ENCODE results near the gene PHAF1.

PHAF1 gene

GRCh38 chr16:67164599-67165061 lies 54.9 kb downstream of the PHAF1 start, which contains the start of gene HSF4:
HSF4 (plus strand) TSS chr16:67164745; CDS start chr16:67164812, 67 bp downstream.
- H3K4me3 ChIP-seq (ENCODE audit: low read depth, low read length), result peak within 1 kb of the TSS; percentile 43
- TF ChIP-seq, protein P1, sequence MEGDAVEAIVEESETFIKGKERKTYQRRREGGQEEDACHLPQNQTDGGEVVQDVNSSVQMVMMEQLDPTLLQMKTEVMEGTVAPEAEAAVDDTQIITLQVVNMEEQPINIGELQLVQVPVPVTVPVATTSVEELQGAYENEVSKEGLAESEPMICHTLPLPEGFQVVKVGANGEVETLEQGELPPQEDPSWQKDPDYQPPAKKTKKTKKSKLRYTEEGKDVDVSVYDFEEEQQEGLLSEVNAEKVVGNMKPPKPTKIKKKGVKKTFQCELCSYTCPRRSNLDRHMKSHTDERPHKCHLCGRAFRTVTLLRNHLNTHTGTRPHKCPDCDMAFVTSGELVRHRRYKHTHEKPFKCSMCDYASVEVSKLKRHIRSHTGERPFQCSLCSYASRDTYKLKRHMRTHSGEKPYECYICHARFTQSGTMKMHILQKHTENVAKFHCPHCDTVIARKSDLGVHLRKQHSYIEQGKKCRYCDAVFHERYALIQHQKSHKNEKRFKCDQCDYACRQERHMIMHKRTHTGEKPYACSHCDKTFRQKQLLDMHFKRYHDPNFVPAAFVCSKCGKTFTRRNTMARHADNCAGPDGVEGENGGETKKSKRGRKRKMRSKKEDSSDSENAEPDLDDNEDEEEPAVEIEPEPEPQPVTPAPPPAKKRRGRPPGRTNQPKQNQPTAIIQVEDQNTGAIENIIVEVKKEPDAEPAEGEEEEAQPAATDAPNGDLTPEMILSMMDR (IDR thresholded peaks at IDR 0.05; ENCODE audit: borderline replicate concordance, insufficient read depth, low read depth, low read length), result no peak

DNA sequence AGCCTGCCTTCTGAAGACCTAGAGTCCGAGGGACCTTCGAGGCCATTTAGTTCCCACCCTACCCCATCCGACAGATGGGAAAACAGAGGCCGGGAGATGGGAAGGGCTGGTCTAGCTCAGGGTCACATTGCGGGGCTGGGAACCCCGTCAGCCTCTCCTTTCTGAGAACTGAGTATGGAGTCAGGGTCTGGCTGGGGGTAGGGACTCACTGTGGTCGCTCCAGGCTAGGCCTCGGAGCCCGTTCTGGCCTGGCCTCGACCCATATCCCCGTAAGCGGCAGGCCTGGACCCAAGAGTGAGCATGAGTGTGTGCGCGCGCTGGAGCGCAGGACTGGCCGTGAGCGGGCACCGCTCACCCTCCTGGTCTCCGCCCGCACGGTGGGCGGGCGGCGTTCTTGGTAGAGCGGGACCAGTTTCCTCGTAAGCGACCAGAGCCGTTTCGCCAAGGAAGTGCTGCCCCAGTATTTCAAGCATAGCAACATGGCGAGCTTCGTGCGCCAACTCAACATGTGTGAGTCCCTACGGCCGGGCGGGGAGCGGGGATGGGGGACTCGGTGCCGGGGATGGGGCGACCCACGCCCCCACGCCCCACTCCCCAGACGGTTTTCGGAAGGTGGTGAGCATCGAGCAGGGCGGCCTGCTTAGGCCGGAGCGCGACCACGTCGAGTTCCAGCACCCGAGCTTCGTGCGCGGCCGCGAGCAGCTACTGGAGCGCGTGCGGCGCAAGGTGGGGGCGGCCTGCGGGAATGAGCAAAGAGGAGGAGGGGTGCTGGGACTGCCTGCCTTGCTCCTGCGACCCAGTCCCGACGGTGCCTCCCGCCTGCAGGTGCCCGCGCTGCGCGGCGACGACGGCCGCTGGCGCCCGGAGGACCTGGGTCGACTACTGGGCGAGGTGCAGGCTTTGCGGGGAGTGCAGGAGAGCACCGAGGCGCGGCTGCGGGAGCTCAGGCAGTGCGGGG lies 55.7 kb downstream of the PHAF1 start:
- TF ChIP-seq, protein P1 (IDR thresholded peaks at IDR 0.05; ENCODE audit: borderline replicate concordance, insufficient read depth, low read depth, low read length), result no peak
- H3K4me3 ChIP-seq (ENCODE audit: low read depth, low read length), result no peak overlapping the region

- no peak overlapping the region for H3K4me3 ChIP-seq (ENCODE audit: low read depth, low read length)
- TF ChIP-seq, protein P1 (IDR thresholded peaks at IDR 0.05; ENCODE audit: borderline replicate concordance, insufficient read depth, low read depth, low read length), result no peak
Measured at GRCh38 chr16:67166110-67166547, 56.4 kb downstream of the PHAF1 start.

DNA sequence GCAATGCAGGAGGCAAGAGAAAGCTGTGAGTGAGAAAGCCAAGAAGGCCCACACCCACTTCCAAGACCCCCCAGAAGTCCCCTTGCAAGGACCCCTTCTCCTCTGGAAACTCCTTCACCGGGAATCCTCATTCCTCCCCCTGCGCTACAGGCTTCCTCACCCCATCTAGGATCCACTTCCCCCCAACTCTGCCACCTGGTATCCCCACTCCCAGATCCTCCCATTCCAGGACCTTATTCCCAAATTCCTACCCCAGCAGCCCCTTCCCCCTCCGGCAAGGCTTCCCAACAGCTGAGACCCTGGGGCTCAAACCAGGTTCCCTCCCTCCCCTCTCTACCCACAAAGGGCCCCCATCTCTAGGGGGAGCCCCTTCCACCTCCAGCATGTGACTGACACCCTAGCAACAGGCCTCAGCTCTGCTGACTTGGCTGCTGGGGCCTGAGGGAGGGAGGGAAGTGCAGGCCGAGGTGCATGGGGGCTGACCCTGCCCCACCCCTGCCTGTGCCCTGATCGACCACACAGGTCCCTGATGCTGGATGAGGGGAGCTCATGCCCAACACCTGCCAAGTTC lies 56.9 kb downstream of the PHAF1 start:
- TF ChIP-seq, protein P1 (IDR thresholded peaks at IDR 0.05; ENCODE audit: borderline replicate concordance, insufficient read depth, low read depth, low read length), result no peak
- H3K4me3 ChIP-seq (ENCODE audit: low read depth, low read length), result no peak overlapping the region

- TF ChIP-seq, protein P1 (IDR thresholded peaks at IDR 0.05; ENCODE audit: borderline replicate concordance, insufficient read depth, low read depth, low read length), result no peak
- H3K4me3 ChIP-seq (ENCODE audit: low read depth, low read length), result no peak overlapping the region
Measured at GRCh38 chr16:67167588-67167987, 57.8 kb downstream of the PHAF1 start.

DNA sequence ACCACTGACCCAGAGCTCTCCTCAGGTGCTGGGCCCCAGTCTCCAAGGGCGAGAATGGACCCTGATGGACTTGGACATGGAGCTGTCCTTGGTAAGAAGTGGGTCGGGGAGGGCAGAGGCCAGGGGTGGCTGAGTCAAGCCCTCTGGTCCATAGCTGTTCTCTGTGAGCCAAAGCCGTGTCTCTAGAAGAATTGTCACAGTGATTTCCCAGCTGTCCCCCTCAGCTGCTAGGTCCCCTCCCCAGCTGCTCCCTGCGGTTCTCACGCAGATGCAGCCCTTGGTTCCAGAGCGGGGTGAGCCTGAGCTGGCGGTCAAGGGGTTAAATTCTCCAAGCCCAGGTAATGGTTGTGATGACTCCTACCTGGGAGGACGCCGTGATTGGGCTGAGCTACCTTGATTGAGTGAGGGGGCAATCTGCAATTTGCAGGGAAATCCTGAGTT lies 59.3 kb downstream of the PHAF1 start:
- no peak overlapping the region for H3K4me3 ChIP-seq (ENCODE audit: low read depth, low read length)
- TF ChIP-seq, protein P1 (IDR thresholded peaks at IDR 0.05; ENCODE audit: borderline replicate concordance, insufficient read depth, low read depth, low read length), result no peak

All from GM12875 (cell line).